Measurements from ENCODE around the gene FAM83F.

FAM83F gene

GRCh38 chr22:40029189-40029890 is 34.6 kb downstream of the FAM83F start:
- Mint-ChIP-seq H3K4me3 (no peak overlapping the region), H3K4me1 (no peaks in the 10 kb centered on the region), H3K9me3 (no peaks in the 10 kb centered on the region), H3K27ac (no peak overlapping the region), H3K36me3 (no peaks in the 10 kb centered on the region), H3K27me3 (no peaks in the 10 kb centered on the region)

DNA sequence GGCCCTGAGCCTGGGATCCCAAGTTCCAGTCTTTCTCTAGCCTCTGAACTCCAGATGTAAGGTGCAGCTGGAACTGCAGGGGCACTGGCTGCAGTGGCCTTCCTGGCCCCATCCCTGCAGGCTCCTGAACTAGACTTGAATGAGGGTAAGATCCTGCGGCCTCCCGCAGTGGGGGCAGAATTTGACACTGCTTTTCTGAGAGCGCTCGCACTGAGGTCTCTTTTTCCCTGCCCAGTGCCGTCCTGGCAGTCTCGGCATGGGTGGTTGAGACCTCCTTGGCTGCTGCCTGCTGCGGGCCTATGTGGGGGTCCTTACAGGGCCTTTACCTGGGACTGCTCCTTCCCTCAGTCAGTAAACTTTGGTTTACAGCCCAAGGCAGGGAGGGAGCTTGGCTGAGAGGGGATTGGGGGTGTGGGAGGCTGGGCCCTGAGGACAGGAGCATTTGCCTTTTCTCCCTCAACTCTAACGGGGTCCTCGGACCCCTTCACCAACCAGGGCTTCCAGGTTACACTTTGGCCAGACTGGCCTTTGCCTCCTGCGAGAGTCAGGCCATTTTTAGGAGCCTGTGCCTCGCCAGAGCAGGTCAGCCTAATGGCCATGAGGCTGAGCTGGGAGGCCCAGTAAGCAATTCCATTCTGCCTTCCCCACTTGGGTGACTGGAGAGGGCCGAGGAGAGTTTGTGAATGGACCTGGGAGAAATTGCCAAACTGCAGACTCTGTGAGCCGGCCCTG is 35.4 kb downstream of the FAM83F start:
- H3K4me3 Mint-ChIP-seq = no peak overlapping the region
- no peaks in the 10 kb centered on the region for H3K9me3 Mint-ChIP-seq
- no peak overlapping the region for H3K27ac Mint-ChIP-seq
- H3K4me1 Mint-ChIP-seq = no peaks in the 10 kb centered on the region
- no peaks in the 10 kb centered on the region for H3K36me3 Mint-ChIP-seq
- no peaks in the 10 kb centered on the region for H3K27me3 Mint-ChIP-seq

- Mint-ChIP-seq H3K4me1 (no peaks in the 10 kb centered on the region), H3K27ac (peak overlapping the region; percentile 30)
These were observed 36.0 kb downstream of the FAM83F start for GRCh38 chr22:40030758-40031095.

GRCh38 chr22:40031766-40032470 is 37.2 kb downstream of the FAM83F start:
- H3K27ac Mint-ChIP-seq = no peak overlapping the region
- H3K36me3 Mint-ChIP-seq = no peaks in the 10 kb centered on the region
- no peak overlapping the region for H3K4me3 Mint-ChIP-seq
- no peaks in the 10 kb centered on the region for H3K27me3 Mint-ChIP-seq
- H3K4me1 Mint-ChIP-seq = no peaks in the 10 kb centered on the region
- no peaks in the 10 kb centered on the region for H3K9me3 Mint-ChIP-seq

More at GRCh38 chr22:40030758-40031095, 36.0 kb downstream of the FAM83F start:
- Mint-ChIP-seq H3K36me3 (no peaks in the 10 kb centered on the region), H3K9me3 (no peaks in the 10 kb centered on the region), H3K4me3 (no peak overlapping the region), H3K27me3 (no peaks in the 10 kb centered on the region)

GRCh38 chr22:40033586-40034380 is 39.0 kb downstream of the FAM83F start:
- H3K27ac Mint-ChIP-seq = no peak overlapping the region
- no peaks in the 10 kb centered on the region for H3K9me3 Mint-ChIP-seq
- no peaks in the 10 kb centered on the region for H3K27me3 Mint-ChIP-seq
- no peaks in the 10 kb centered on the region for H3K4me1 Mint-ChIP-seq
- H3K36me3 Mint-ChIP-seq = no peaks in the 10 kb centered on the region
- no peak overlapping the region for H3K4me3 Mint-ChIP-seq

DNA sequence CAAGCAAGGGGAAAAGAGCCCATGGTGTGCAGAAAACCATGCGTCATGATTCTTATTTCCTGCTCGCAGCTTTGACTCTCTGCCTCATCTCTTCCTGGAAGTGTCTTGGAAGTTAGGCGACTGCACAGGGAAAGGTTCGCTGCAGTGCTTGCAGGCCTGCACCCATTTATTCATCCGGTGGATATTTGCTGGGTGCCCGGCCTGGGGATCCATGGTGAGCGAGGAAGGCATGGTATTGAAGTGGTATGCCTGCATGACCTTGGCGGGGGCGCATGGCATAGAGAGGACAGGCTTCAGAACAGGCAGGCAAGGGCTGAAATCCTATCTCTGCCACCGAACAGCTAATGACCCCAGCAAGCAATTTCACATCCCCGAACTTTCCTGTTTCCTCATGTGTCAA is 40.6 kb downstream of the FAM83F start:
- no peak overlapping the region for H3K4me3 Mint-ChIP-seq
- peaks cover 3% of the 10 kb centered on the region for H3K27me3 Mint-ChIP-seq
- no peak overlapping the region for H3K27ac Mint-ChIP-seq
- no peaks in the 10 kb centered on the region for H3K4me1 Mint-ChIP-seq
- H3K9me3 Mint-ChIP-seq = no peaks in the 10 kb centered on the region
- H3K36me3 Mint-ChIP-seq = no peaks in the 10 kb centered on the region

GRCh38 chr22:40036126-40036525 is 41.4 kb downstream of the FAM83F start:
- H3K27ac Mint-ChIP-seq = no peak overlapping the region
- no peak overlapping the region for H3K4me3 Mint-ChIP-seq
- H3K9me3 Mint-ChIP-seq = no peaks in the 10 kb centered on the region
- no peaks in the 10 kb centered on the region for H3K4me1 Mint-ChIP-seq
- no peaks in the 10 kb centered on the region for H3K36me3 Mint-ChIP-seq
- peaks cover 3% of the 10 kb centered on the region for H3K27me3 Mint-ChIP-seq

DNA sequence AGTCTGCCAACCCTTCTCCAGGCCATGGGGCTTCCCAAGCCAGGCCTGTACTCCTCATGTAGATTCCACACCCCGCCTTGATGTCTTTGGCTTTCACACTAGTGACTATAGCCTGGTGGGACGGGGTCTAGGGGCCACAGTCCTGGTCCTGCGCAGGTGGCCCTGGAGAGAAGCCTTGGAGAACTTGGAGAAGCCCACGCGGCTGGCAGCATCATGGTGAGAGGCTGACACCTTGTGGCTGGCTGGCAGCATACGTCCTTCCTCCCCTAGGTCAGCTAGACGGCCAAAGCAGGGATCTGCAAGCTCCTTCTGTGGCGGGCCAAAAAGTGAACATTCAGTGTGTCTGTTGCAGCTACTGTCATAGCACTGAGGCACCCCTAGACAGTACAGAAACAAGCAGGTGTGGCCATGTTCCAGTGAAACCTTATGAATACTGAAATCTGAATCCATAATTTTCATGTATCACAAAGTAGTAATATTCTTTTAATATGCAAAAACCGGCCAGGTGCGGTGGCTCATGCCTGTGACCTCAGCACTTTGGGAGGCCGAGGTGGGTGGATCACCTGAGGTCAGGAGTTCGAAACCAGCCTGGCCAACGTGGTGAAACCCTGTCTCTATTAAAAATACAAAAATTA is 42.0 kb downstream of the FAM83F start:
- no peaks in the 10 kb centered on the region for H3K4me1 Mint-ChIP-seq
- H3K27me3 Mint-ChIP-seq = peaks cover 3% of the 10 kb centered on the region
- H3K36me3 Mint-ChIP-seq = no peaks in the 10 kb centered on the region
- H3K27ac Mint-ChIP-seq = no peak overlapping the region
- H3K9me3 Mint-ChIP-seq = no peaks in the 10 kb centered on the region
- no peak overlapping the region for H3K4me3 Mint-ChIP-seq

DNA sequence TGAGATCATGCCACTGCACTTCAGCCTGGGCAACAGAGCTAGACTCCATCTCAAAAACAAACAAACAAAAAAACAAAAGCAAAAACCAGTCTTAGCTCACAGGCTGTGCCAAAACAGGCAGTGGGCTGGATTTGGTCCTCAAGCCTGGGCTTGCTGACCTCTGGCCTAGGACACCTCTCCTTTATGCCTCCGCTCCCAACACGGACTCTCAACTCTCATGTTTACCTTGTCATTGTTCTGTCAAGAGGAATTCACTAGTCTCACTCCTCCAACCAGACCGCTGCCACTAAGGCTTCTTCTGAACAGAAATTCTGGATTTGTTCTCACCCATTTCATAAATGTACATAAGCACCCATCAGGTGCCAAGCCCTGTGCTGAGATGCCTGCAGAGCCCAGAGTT is 42.6 kb downstream of the FAM83F start:
- H3K27me3 Mint-ChIP-seq = peaks cover 3% of the 10 kb centered on the region
- H3K4me1 Mint-ChIP-seq = no peaks in the 10 kb centered on the region
- H3K4me3 Mint-ChIP-seq = no peak overlapping the region
- no peaks in the 10 kb centered on the region for H3K36me3 Mint-ChIP-seq
- H3K27ac Mint-ChIP-seq = no peak overlapping the region
- H3K9me3 Mint-ChIP-seq = no peaks in the 10 kb centered on the region

DNA sequence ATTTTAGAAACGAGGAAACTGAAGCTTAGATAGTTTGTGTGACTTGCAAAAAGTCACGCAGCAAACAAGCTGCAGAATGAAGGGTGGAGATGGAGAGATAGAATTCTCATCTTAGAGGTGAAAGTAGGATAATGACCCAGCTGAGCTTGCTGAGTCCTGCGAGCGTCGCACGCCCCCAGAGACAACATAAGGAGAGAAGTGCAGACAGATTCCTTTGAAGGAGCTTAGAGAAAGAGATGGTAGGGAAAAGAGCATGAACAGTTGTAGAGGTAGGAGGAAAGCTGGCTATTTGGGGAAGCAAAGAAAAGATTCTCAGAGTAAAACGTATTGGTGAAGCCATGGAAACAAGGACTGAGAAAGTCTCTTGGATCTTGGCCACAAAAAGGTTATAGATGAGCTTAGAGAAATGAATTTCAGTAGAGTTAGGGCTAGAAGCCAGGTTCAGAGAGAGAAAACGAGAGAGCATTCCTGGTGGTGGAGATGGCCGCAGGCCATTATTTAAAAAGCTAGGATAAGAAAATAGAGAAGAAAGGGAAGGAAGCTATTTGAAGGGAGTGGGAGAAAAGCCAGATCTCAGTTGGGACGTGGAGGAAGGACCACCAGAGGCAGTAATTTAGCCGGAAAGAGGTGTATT is 44.8 kb downstream of the FAM83F start:
- Mint-ChIP-seq H3K9me3 (no peaks in the 10 kb centered on the region), H3K27ac (no peak overlapping the region), H3K36me3 (no peaks in the 10 kb centered on the region)

DNA sequence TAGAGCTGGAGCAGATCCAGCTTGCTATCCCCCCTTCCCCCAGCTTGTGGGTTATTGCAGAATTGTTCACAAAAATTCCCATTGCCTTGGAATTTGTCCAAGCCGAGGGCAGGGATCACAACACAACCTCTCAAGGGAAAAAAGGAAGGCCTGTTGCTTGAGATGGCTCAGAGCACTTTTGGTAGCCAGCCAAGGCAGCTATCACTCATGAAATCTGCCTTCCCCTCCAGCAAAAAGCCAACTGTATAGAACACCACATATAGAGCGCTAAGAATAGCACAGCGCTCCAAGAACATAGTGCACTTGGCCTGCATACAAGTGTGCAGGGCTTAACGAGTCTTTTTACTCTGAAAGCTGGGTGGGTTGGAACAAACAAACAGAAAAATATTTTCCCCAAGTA is 46.2 kb downstream of the FAM83F start:
- Mint-ChIP-seq H3K27ac (no peak overlapping the region), H3K36me3 (no peaks in the 10 kb centered on the region), H3K9me3 (no peaks in the 10 kb centered on the region), H3K4me3 (no peak overlapping the region), H3K4me1 (peaks cover 15% of the 10 kb centered on the region), H3K27me3 (peaks cover 3% of the 10 kb centered on the region)

More for the DNA sequence above, 44.8 kb downstream of the FAM83F start:
- Mint-ChIP-seq H3K27me3 (peaks cover 3% of the 10 kb centered on the region), H3K4me1 (peaks cover 12% of the 10 kb centered on the region), H3K4me3 (no peak overlapping the region)

DNA sequence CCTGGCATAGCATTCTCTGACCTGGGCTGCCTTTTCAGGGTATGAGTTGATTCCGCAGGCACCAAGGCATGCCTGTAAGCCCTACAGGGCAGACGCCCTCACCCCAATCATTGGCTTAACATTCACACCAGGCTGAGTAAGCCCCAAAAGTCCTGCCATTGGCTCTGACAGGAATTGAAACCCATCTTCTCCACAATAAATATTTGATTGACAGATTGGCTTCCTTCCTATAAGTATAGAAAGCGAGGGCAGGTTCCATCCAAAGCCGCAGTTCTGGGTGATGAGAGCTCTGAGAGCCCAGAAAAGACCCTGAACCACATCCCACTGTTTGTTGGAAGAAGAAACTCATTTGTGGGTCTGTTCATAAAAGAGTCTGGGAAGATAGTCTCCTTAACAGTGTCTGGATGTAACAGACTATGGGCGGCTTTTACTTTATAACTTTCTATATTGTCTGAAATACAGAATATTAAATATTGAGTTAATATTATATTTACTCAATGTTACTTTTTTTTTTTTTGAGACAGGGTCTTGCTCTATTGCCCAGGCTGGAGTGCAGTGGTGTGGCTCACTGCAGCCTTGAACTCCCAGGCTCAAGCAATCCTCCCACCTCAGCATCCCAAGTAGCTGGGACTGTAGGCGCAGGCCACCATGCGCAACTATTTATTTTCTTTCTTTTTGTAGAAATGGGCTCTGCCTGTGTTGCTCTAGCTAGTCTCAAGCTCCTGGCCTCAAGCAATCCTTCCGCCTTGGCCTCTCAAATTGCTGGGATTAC is 46.8 kb downstream of the FAM83F start:
- no peak overlapping the region for H3K4me3 Mint-ChIP-seq
- peaks cover 18% of the 10 kb centered on the region for H3K4me1 Mint-ChIP-seq
- H3K27me3 Mint-ChIP-seq = peaks cover 3% of the 10 kb centered on the region
- no peaks in the 10 kb centered on the region for H3K9me3 Mint-ChIP-seq
- no peak overlapping the region for H3K27ac Mint-ChIP-seq
- no peaks in the 10 kb centered on the region for H3K36me3 Mint-ChIP-seq

GRCh38 chr22:40042312-40042711 is 47.6 kb downstream of the FAM83F start:
- Mint-ChIP-seq H3K36me3 (no peaks in the 10 kb centered on the region), H3K27me3 (peaks cover 3% of the 10 kb centered on the region), H3K9me3 (no peaks in the 10 kb centered on the region), H3K4me1 (peaks cover 24% of the 10 kb centered on the region), H3K27ac (no peak overlapping the region), H3K4me3 (no peak overlapping the region)

GRCh38 chr22:40043081-40043480 is 48.3 kb downstream of the FAM83F start:
- H3K9me3 Mint-ChIP-seq = no peaks in the 10 kb centered on the region
- peak overlapping the region; percentile 100 for H3K27ac Mint-ChIP-seq
- H3K36me3 Mint-ChIP-seq = no peaks in the 10 kb centered on the region
- peaks cover 30% of the 10 kb centered on the region for H3K4me1 Mint-ChIP-seq
- H3K27me3 Mint-ChIP-seq = peaks cover 3% of the 10 kb centered on the region
- H3K4me3 Mint-ChIP-seq = peak overlapping the region; percentile 95

Measured in activated naive CD4-positive, alpha-beta T cell treated with anti-CD3 and anti-CD28 coated beads, Interleukin-2, amount 50 U/mL, for 24 hours (primary cell).